Ovary (tissue), 3 donors: ENCODE results near the gene PAN3.

Source experiments
- CTCF ChIP-seq, 3 donors: fragments of 450-650 bp in 2 of 3; fragments of 200-600 bp in 1 of 3; IDR thresholded peaks; one replicate each; pipeline versions ENCODE4 v1.5.1 to v1.8.0; 2016 to 2022; ENCODE audit warnings: antibody characterized with exemption in 3 of 3, mild to moderate bottlenecking in 1 of 3
- EP300 ChIP-seq: sonication (generic); formaldehyde crosslinking; IDR thresholded peaks from one replicate; pipeline ENCODE4 v1.6.1; 2017; ENCODE audit warnings: antibody characterized with exemption
- POLR2A ChIP-seq: fragments of 450-650 bp; IDR thresholded peaks from one replicate; pipeline ENCODE4 v1.6.1; 2017; ENCODE audit warnings: antibody characterized with exemption, mild to moderate bottlenecking, moderate library complexity
- donor health status: DM: no; HTN: no; CAD: no.

- TF ChIP-seq EP300, result no peak
- no peak for TF ChIP-seq CTCF (IDR thresholded peaks at IDR 0.05)
- no peak for TF ChIP-seq POLR2A
These were observed 27.9 kb upstream of the PAN3 start for GRCh38 chr13:28110414-28110813.
